HG03103 (cell line): Measurements from ENCODE around the gene CYP3A4.
"Not testable (repeated sequence)": the region's sequence is repeated elsewhere in the genome, so short reads cannot be mapped to it uniquely, and the experiment has no call there.

Experiments
- ATAC-seq: cut with Tn5 transposase; IDR thresholded peaks from one replicate; pipeline ENCODE4 v1.9.1; 2021; ENCODE audit warnings: low read depth; ENCODE audit not compliant: unreplicated experiment

CYP3A4 gene

GRCh38 chr7:99762680-99763327 lies 21.2 kb downstream of the CYP3A4 start:
- ATAC-seq: no peak

- no peak for ATAC-seq
Observed at GRCh38 chr7:99755085-99755484, 28.9 kb downstream of the CYP3A4 start.

- no peak for ATAC-seq
Observed at GRCh38 chr7:99752356-99752755, 31.6 kb downstream of the CYP3A4 start.

- ATAC-seq: not testable (repeated sequence)
Observed at GRCh38 chr7:99751322-99752052, 32.5 kb downstream of the CYP3A4 start.

GRCh38 chr7:99748846-99749579 lies 35.0 kb downstream of the CYP3A4 start:
- no peak for ATAC-seq

- not testable (repeated sequence) for ATAC-seq
Observed at GRCh38 chr7:99746915-99747314, 37.1 kb downstream of the CYP3A4 start.

- not testable (repeated sequence) for ATAC-seq
Observed at GRCh38 chr7:99745395-99745794, 38.6 kb downstream of the CYP3A4 start.

GRCh38 chr7:99742737-99743394 lies 41.1 kb downstream of the CYP3A4 start:
- ATAC-seq: no peak

GRCh38 chr7:99741441-99741795 lies 42.6 kb downstream of the CYP3A4 start:
- no peak for ATAC-seq

- no peak for ATAC-seq
Observed at GRCh38 chr7:99740573-99741440, 43.2 kb downstream of the CYP3A4 start.

- no peak for ATAC-seq
Observed at GRCh38 chr7:99739699-99740572, 44.0 kb downstream of the CYP3A4 start.

- ATAC-seq: no peak
Observed at GRCh38 chr7:99737726-99738125, 46.3 kb downstream of the CYP3A4 start.

- ATAC-seq: not testable (repeated sequence)
Observed at GRCh38 chr7:99736667-99737066, 47.3 kb downstream of the CYP3A4 start.

GRCh38 chr7:99734987-99735386 lies 49.0 kb downstream of the CYP3A4 start, which contains the start of gene CYP3A7:
TSS of gene CYP3A7 (minus strand) at chr7:99735196. CDS start at chr7:99735093, 103 bp downstream.
- ATAC-seq: no peak

GRCh38 chr7:99733448-99733847 lies 50.5 kb downstream of the CYP3A4 start:
- ATAC-seq: no peak

GRCh38 chr7:99733003-99733402 lies 51.0 kb downstream of the CYP3A4 start:
- no peak for ATAC-seq

- ATAC-seq: no peak
Observed at GRCh38 chr7:99731638-99732374, 52.2 kb downstream of the CYP3A4 start.

GRCh38 chr7:99730992-99731391 lies 53.0 kb downstream of the CYP3A4 start:
- ATAC-seq: no peak
